IMR-90 (cell line): ENCODE results near the gene TMPRSS9. TPM values are rescaled to one million over a fixed set of nuclear protein-coding genes. Genes with fewer than 3 reads are reported as not detected.

Experiments used
- ATAC-seq: fragments of 200-7000 bp; cut with Tn5 transposase; 2 replicates; pipeline ENCODE4 v1.9.1; 2020; ENCODE audit warnings: low read depth, mild to moderate bottlenecking, moderate library complexity
- BruUV-seq: library from RNA; stranded (reverse); fragments of 400-500 nt; replicated peaks from 2 replicates; lab custom pipeline; 2021; lab: Mats Ljungman, UMichigan
- CTCF ChIA-PET: fragments of 300-600 bp; formaldehyde crosslinking; extraction: SDS; loops from one replicate; lab custom pipeline; 2021; ENCODE audit warnings: antibody characterized with exemption; lab: Yijun Ruan, JAX
- POLR2A ChIA-PET: fragments of 300-600 bp; sonication (Branson Sonifier 250); formaldehyde crosslinking; loops from one replicate; lab custom pipeline; 2022; ENCODE audit warnings: antibody characterized with exemption; ENCODE audit not compliant: unreplicated experiment; lab: Charles Lee
- DNase-seq: peaks from one replicate; pipeline ENCODE4 v3.0.0; 2013
- H2AFZ ChIP-seq: replicated peaks from 2 replicates; pipeline ENCODE3; 2013; ENCODE audit warnings: low read length, mild to moderate bottlenecking; ENCODE audit not compliant: poor library complexity
- H2AK5ac ChIP-seq: 2 replicates; pipeline ENCODE4 v1.6.1; 2013; ENCODE audit warnings: low read depth, low read length, inconsistent platforms
- H2AK9ac ChIP-seq: replicated peaks from 2 replicates; pipeline ENCODE3; 2013; ENCODE audit warnings: mild to moderate bottlenecking, low read depth, low read length, moderate library complexity; ENCODE audit not compliant: poor library complexity
- H2BK120ac ChIP-seq: 2 replicates; pipeline ENCODE4 v1.6.1; 2013; ENCODE audit warnings: low read depth, low read length, inconsistent platforms
- H2BK15ac ChIP-seq: 3 replicates; pipeline ENCODE4 v1.6.1; 2013; ENCODE audit warnings: low read depth, low read length, inconsistent platforms
- H2BK20ac ChIP-seq: 2 replicates; pipeline ENCODE4 v1.6.1; 2013; ENCODE audit warnings: low read depth, mild to moderate bottlenecking, inconsistent platforms, low read length, moderate library complexity
- H2BK5ac ChIP-seq: 2 replicates; pipeline ENCODE4 v1.6.1; 2013; ENCODE audit warnings: mild to moderate bottlenecking, low read depth, low read length, inconsistent platforms; ENCODE audit not compliant: poor library complexity, severe bottlenecking
- H3K14ac ChIP-seq: replicated peaks from 2 replicates; pipeline ENCODE4 v1.6.1; 2013; ENCODE audit warnings: low read depth, low read length, inconsistent platforms
- H3K18ac ChIP-seq: 2 replicates; pipeline ENCODE4 v1.6.1; 2013; ENCODE audit warnings: low read depth, low read length, control low read depth
- H3K23ac ChIP-seq: 2 replicates; pipeline ENCODE4 v1.6.1; 2013; ENCODE audit warnings: low read depth, low read length, inconsistent platforms
- H3K27ac ChIP-seq: 2 replicates; pipeline ENCODE4 v1.5.1; 2013; ENCODE audit warnings: mild to moderate bottlenecking, control low read depth, low read length; ENCODE audit not compliant: insufficient read depth
- H3K27me3 ChIP-seq: 2 replicates; pipeline ENCODE4 v1.6.1; 2013; ENCODE audit warnings: low read length; ENCODE audit not compliant: control insufficient read depth, insufficient read depth
- H3K36me3 ChIP-seq: 2 replicates; pipeline ENCODE4 v1.6.1; 2013; ENCODE audit warnings: low read length, mixed read lengths; ENCODE audit not compliant: control insufficient read depth, insufficient read depth
- H3K4ac ChIP-seq: 2 replicates; pipeline ENCODE4 v1.6.1; 2013; ENCODE audit warnings: low read depth, low read length, inconsistent platforms
- H3K4me1 ChIP-seq: 2 replicates; pipeline ENCODE4 v1.6.1; 2013; ENCODE audit warnings: low read length, mixed read lengths; ENCODE audit not compliant: control insufficient read depth, insufficient read depth
- H3K4me2 ChIP-seq: 2 replicates; pipeline ENCODE4 v1.6.1; 2013; ENCODE audit warnings: low read depth, mild to moderate bottlenecking, control low read depth, low read length, moderate library complexity
- H3K4me3 ChIP-seq: 2 replicates; pipeline ENCODE4 v1.5.1; 2013; ENCODE audit warnings: low read depth, mild to moderate bottlenecking, control low read depth, low read length, moderate library complexity; ENCODE audit not compliant: insufficient read depth
- H3K56ac ChIP-seq: 2 replicates; pipeline ENCODE4 v1.6.1; 2013; ENCODE audit warnings: low read length, inconsistent platforms; ENCODE audit not compliant: insufficient read depth; ENCODE audit errors: extremely low read depth
- H3K79me1 ChIP-seq, 2 experiments: 2 replicates each; pipeline ENCODE4 v1.6.1; 2013; ENCODE audit warnings: low read length in 2 of 2, inconsistent platforms in 1 of 2, low read depth in 1 of 2
- H3K9ac ChIP-seq: 2 replicates; pipeline ENCODE4 v1.6.1; 2013; ENCODE audit warnings: low read depth, low read length, control low read depth
- H3K9me1 ChIP-seq: 2 replicates; pipeline ENCODE4 v1.6.1; 2013; ENCODE audit warnings: low read length, inconsistent platforms; ENCODE audit not compliant: insufficient read depth
- H3K9me3 ChIP-seq: 2 replicates; pipeline ENCODE4 v1.6.1; 2013; ENCODE audit warnings: low read length; ENCODE audit not compliant: control insufficient read depth, insufficient read depth
- H4K20me1 ChIP-seq: 2 replicates; pipeline ENCODE4 v1.6.1; 2013; ENCODE audit warnings: low read length, inconsistent platforms; ENCODE audit not compliant: insufficient read depth
- H4K5ac ChIP-seq: 2 replicates; pipeline ENCODE4 v1.6.1; 2013; ENCODE audit warnings: mild to moderate bottlenecking, low read depth, low read length, control low read depth
- H4K8ac ChIP-seq, 2 experiments: 2 replicates each; pipeline ENCODE4 v1.6.1; 2013; ENCODE audit warnings: low read depth in 2 of 2, low read length in 2 of 2, control low read depth in 1 of 2, inconsistent platforms in 1 of 2
- H4K91ac ChIP-seq: 2 replicates; pipeline ENCODE4 v1.6.1; 2013; ENCODE audit warnings: low read depth, low read length, inconsistent platforms; ENCODE audit not compliant: insufficient read depth
- BHLHE40 ChIP-seq: fragments of 150-350 bp; IDR thresholded peaks from 2 replicates; pipeline ENCODE4 v1.6.1; 2016; ENCODE audit warnings: mild to moderate bottlenecking, low read depth, low read length
- CEBPB ChIP-seq: IDR thresholded peaks from 2 replicates; pipeline ENCODE4 v1.6.1; 2012; ENCODE audit warnings: low read depth, low read length, improper control_type of control experiment
- MAZ ChIP-seq: IDR thresholded peaks from 2 replicates; pipeline ENCODE4 v1.6.1; 2012; ENCODE audit warnings: low read depth, mild to moderate bottlenecking, low read length, improper control_type of control experiment, moderate library complexity, borderline replicate concordance
- MXI1 ChIP-seq: IDR thresholded peaks from 2 replicates; pipeline ENCODE4 v1.6.1; 2012; ENCODE audit warnings: low read depth, mild to moderate bottlenecking, low read length, moderate library complexity, borderline replicate concordance
- POLR2A ChIP-seq: IDR thresholded peaks from 2 replicates; pipeline ENCODE4 v1.6.1; 2012; ENCODE audit warnings: mild to moderate bottlenecking, low read depth, low read length
- RAD21 ChIP-seq: IDR thresholded peaks from 2 replicates; pipeline ENCODE4 v1.6.1; 2012; ENCODE audit warnings: low read length, improper control_type of control experiment
- RCOR1 ChIP-seq: IDR thresholded peaks from 2 replicates; pipeline ENCODE4 v1.6.1; 2012; ENCODE audit warnings: mild to moderate bottlenecking, low read length, improper control_type of control experiment; ENCODE audit not compliant: insufficient replicate concordance
- RFX5 ChIP-seq: IDR thresholded peaks from 2 replicates; pipeline ENCODE4 v1.8.0; 2012; ENCODE audit warnings: low read depth, mild to moderate bottlenecking, low read length, moderate library complexity
- SMC3 ChIP-seq: fragments of 150-350 bp; IDR thresholded peaks from 2 replicates; pipeline ENCODE4 v1.6.1; 2016; ENCODE audit warnings: low read depth, mild to moderate bottlenecking, antibody characterized with exemption, low read length, moderate library complexity
- WGBS, 2 experiments: methylation state at CpG; one replicate each; pipeline versions ENCODE4 v1.1.5 to v1.1.7; 2013; ENCODE audit warnings: missing lambda C conversion rate in 2 of 2; ENCODE audit not compliant: insufficient read length in 1 of 2; ENCODE audit errors: extremely low coverage in 2 of 2; 5-methylcytosine and 5-hydroxymethylcytosine counted together
- dilution Hi-C: fragments of 300-500 bp; cut with HindIII; formaldehyde crosslinking; loops from one replicate; pipeline ENCODE4 v1.14.3; 2018; ENCODE audit warnings: low sequenced_read_pairs; ENCODE audit not compliant: unreplicated experiment
- in situ Hi-C: fragments of 300-500 bp; cut with MboI; formaldehyde crosslinking; loops from 3 replicates; pipeline ENCODE4 v1.14.3; 2019; ENCODE audit warnings: low sequenced_read_pairs, inconsistent platforms, mixed read lengths
- intact Hi-C: fragments of 100-400 bp; cut with micrococcal nuclease; formaldehyde crosslinking; loops from 2 replicates; pipeline ENCODE4 v1.10.0; 2022
- polyA plus RNA-seq, 3 experiments: library from polyadenylated mRNA; depleted of rRNA; stranded (reverse); fragments of >200 nt; gene quantifications; 2 replicates each; pipeline ENCODE4 v1.2.3, GENCODE V29; 2012; ENCODE audit warnings: low replicate concordance in 1 of 3
- total RNA-seq: library from RNA; depleted of rRNA; stranded (reverse); fragments of >200 nt; gene quantifications from 2 replicates; pipeline ENCODE4 v1.2.3, GENCODE V29; 2012
- TF ChIP-seq, protein P1 (sequence below): fragments of 150-350 bp; IDR thresholded peaks from 2 replicates; pipeline ENCODE4 v1.6.1; 2016; ENCODE audit warnings: low read depth, mild to moderate bottlenecking, low read length, moderate library complexity, borderline replicate concordance
- TF ChIP-seq, protein P2 (sequence below): conservative IDR thresholded peaks from 2 replicates; pipeline ENCODE4 v1.5.1; 2012; ENCODE audit warnings: mild to moderate bottlenecking, low read depth, low read length, improper control_type of control experiment
- TF ChIP-seq, protein P3 (sequence below): fragments of 150-350 bp; IDR thresholded peaks from 2 replicates; pipeline ENCODE4 v1.6.1; 2017; ENCODE audit warnings: mild to moderate bottlenecking, antibody characterized with exemption, low read length, low read depth

The TMPRSS9 gene
- total and polyA plus RNA-seq, 2 of the 4 experiments (the other 2 are of a cell fraction), result not detected

DNA sequence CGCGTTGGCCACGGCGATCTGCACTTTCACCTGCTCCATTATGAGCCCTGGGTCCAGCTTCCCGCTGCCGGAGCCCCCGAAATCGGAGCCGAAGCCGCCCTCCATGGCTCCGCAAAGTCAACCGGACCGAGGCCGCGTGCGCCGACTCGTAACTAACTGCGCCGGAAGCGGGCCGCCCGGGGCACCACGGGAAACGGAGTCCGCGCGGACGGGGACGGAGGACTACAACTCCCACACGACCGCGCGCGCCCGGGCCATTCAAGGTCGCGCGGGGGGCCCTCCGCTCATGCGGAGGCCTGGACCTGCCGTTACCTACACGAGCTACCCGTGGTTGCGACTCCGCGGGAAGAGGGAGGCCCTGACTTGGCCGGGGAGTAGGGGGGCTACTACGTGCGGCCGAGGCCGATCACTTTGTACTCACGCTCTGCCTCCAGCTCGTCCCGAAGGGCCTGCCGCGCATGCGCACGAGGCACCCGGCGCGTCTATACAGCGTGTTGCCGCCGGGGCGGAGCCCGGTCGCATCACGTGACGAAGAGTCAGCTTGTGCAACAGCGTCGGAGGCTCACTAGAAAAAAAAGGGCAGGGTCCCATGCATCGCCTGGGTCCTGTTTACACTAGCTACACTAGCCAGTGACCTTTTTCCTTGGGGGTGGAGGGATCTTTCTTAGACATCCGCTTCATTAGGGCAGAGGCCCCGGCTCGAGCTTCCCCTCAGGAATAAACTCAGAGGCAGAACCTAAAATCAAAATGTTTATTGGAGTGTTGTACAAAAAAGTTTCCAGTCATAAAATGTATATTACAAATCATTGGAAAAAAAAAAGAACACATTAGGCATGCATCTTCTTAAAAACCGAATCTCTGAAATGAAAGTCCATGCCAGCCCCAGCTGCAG, 67.6 kb downstream of the TMPRSS9 start, which contains the start of gene TIMM13:
Gene TIMM13 (minus strand): TSS at position 158 of the 892 bp plus-strand sequence. CDS start 53 bp downstream, at position 105.
- Histone ChIP-seq H3K9ac (peak within 1 kb of the TSS; percentile 94), H2BK120ac (peak within 1 kb of the TSS; percentile 96), H2AK5ac (peak within 1 kb of the TSS; percentile 92), H3K27ac (peak within 1 kb of the TSS; percentile 97), H4K5ac (peak within 1 kb of the TSS; percentile 88), H3K4ac (peak within 1 kb of the TSS; percentile 99), H4K20me1 (peaks cover 33% of the 10 kb centered on the region), H3K9me3 (no peaks in the 10 kb centered on the region), H3K79me1 (peaks cover 17 to 55% of the 10 kb centered on the region in 2 experiments; a peak in 3 of 4 replicates), H3K4me2 (peak within 1 kb of the TSS; percentile 96), H3K23ac (peak within 1 kb of the TSS; percentile 96), H3K4me1 (peaks cover 12% of the 10 kb centered on the region), H3K56ac (peak within 1 kb of the TSS; percentile 94), H3K4me3 (peak within 1 kb of the TSS; percentile 68), H3K18ac (peak within 1 kb of the TSS; percentile 90), H2AK9ac (peak within 1 kb of the TSS; percentile 100), H3K14ac (peak within 1 kb of the TSS; percentile 99), H3K36me3 (peaks cover 19% of the 10 kb centered on the region; the same call in 1 of the 2 replicates), H3K27me3 (no peaks in the 10 kb centered on the region), H2AFZ (peak within 1 kb of the TSS; percentile 100), H2BK20ac (peak within 1 kb of the TSS; percentile 62; the same call in 1 of the 2 replicates), H2BK5ac (peak within 1 kb of the TSS; percentile 97), H4K8ac (peak within 1 kb of the TSS; percentile 75 to 100), H4K91ac (peak within 1 kb of the TSS; percentile 98), H2BK15ac (peak within 1 kb of the TSS; percentile 88; the same call in 1 of the 3 replicates), H3K9me1 (no peaks in the 10 kb centered on the region; the same call in 1 of the 2 replicates)
- intact Hi-C loops, result loop anchor here (1.0 kb wide), 1 partner anchor 184 kb away; no protein-coding TSS in a partner anchor
- CTCF ChIA-PET, result interaction anchor here (1.0 kb wide), 1 partner anchor 183 kb away, joined by 6 read pairs; no protein-coding TSS in a partner anchor
- WGBS, 2 experiments, result 3% methylated on average over 19 of the region's 77 CpGs; no CpG with 5 or more reads in 1 of the 2 experiments
- POLR2A ChIA-PET, result interaction anchor here (0.6 kb wide), 1 partner anchor 36 kb away, joined by 8 read pairs; no protein-coding TSS in a partner anchor
- DNase-seq (peak; percentile 95), ATAC-seq (peak; percentile 88)
- TF ChIP-seq MAZ (peak; percentile 12; the same call in 1 of the 2 replicates), RAD21 (no peak), CEBPB (peak; percentile 98), SMC3 (no peak), BHLHE40 (peak; percentile 81), RCOR1 (no peak), POLR2A (peak; percentile 64), RFX5 (peak; percentile 39; the same call in 1 of the 2 replicates), MXI1 (peak; percentile 72; the same call in 1 of the 2 replicates)
- TF ChIP-seq, protein P1, sequence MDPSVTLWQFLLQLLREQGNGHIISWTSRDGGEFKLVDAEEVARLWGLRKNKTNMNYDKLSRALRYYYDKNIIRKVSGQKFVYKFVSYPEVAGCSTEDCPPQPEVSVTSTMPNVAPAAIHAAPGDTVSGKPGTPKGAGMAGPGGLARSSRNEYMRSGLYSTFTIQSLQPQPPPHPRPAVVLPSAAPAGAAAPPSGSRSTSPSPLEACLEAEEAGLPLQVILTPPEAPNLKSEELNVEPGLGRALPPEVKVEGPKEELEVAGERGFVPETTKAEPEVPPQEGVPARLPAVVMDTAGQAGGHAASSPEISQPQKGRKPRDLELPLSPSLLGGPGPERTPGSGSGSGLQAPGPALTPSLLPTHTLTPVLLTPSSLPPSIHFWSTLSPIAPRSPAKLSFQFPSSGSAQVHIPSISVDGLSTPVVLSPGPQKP, result 0 out of 2 replicates have a peak, but pooled peaks have one; percentile 36
- TF ChIP-seq, protein P2, sequence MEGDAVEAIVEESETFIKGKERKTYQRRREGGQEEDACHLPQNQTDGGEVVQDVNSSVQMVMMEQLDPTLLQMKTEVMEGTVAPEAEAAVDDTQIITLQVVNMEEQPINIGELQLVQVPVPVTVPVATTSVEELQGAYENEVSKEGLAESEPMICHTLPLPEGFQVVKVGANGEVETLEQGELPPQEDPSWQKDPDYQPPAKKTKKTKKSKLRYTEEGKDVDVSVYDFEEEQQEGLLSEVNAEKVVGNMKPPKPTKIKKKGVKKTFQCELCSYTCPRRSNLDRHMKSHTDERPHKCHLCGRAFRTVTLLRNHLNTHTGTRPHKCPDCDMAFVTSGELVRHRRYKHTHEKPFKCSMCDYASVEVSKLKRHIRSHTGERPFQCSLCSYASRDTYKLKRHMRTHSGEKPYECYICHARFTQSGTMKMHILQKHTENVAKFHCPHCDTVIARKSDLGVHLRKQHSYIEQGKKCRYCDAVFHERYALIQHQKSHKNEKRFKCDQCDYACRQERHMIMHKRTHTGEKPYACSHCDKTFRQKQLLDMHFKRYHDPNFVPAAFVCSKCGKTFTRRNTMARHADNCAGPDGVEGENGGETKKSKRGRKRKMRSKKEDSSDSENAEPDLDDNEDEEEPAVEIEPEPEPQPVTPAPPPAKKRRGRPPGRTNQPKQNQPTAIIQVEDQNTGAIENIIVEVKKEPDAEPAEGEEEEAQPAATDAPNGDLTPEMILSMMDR, result no peak
- TF ChIP-seq, protein P3, sequence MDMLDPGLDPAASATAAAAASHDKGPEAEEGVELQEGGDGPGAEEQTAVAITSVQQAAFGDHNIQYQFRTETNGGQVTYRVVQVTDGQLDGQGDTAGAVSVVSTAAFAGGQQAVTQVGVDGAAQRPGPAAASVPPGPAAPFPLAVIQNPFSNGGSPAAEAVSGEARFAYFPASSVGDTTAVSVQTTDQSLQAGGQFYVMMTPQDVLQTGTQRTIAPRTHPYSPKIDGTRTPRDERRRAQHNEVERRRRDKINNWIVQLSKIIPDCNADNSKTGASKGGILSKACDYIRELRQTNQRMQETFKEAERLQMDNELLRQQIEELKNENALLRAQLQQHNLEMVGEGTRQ, result peak; percentile 99
- in situ Hi-C loops, result no loop called here
- dilution Hi-C loops, result no loop called here
- no TSS peak for BruUV-seq
